ENCODE data around the gene NAA25.
"Not testable (repeated sequence)": the region's sequence is repeated elsewhere in the genome, so short reads cannot be mapped to it uniquely, and the experiment has no call there.

NAA25 gene

DNA sequence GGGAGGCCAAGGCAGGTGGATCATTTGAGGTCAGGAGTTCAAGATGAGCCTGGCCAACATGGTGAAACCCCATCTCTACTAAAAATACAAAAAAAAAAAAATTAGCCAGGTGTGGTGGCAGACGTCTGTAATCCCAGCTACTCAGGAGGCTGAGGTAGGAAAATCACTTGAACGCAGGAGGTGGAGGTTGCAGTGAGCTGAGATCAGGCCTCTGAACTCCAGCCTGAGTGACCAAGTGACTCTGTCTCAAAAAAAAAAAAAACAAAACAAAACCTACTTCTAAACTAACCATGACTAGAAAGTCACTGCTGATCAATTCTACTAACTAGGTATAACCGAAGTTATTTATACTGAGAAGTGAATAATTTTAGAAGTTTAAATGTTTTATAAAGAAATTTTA lies 99.0 kb downstream of the NAA25 start:
- not testable (repeated sequence) for DNase-seq (ENCODE audit: low read depth in 2 of 2)

DNA sequence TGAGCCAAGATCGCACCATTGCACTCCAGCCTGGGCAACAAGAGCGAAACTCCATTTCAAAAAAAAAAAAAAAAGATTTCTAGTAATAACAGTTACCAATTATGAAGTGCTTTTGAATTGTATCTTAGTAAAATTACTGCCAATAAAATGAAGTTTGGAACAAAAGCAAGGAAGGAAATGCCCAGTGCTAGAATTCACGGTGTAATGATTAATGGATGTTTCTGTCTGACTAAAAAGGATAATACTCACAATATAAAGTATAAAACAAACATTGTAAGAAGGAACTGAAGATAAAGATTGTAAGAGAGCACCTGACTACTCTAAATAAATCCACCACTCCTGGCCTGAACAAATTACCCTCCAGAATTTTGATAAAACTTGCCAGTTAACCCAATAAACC lies 99.7 kb downstream of the NAA25 start:
- DNase-seq (ENCODE audit: low read depth in 2 of 2): no peak

DNA sequence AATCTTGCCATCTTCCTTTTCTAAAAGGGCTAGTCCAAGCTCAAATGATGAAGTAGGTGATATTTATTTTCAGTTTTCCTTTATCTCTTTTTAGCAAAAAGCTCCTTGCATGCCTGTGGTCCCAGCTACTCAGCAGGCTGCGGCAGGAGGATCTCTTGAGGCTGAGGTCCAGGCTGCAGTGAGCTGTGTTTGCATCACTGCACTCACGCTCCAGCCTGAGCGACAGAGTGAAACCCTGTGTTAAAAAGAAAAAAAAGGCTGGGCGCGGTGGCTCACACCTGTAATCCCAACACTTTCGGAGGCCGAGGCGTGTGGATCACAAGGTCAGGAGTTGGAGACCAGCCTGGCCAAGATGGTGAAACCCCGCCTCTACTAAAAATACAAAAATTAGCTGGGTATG lies 100.6 kb downstream of the NAA25 start:
- no peak for DNase-seq (ENCODE audit: low read depth in 2 of 2)

DNA sequence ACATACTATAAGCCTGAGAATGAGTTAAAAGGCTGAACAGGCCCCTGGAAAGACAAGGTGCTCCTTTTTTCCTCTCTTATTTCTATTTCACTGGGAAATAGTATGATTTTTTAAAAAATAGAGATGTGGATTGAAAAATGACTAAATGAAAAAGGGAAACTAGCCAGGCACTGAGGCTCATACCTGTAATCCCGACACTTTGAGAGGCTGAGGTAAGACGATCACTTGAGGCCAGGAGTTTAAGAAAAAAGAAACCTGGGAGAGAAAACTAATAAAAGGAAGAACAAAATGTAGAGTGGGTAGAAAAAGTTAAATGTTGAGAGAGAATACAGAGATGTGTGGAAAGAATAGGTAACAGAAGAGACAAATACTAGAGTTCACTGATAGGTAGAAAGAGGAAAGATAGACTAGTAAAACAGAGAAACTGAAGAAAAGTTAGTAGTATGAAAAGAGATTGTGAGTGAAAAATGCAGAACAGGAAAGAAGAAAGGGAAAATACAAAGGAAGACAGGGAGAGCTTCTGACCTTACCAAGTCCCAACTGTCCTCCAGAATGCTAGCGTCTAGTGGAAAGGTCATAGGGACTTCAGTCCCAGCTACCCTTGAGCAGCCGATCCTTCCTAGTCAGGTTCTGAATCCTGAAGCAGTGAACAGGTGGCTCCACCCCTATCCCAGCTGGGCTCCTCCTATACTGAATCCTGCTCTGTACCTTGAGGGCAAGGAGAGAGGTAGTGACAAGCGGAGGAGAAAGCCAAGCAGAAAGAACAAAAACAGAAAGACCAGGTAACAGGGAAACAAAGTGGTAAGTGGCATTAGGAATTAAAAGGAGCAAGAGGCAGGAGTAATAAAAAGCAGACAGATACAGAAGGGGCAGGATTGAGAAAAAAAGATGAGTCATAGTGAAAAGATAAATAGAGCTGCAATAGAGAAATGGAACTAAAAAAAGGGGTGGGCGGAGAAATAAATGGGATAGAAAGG lies 102.9 kb downstream of the NAA25 start:
- no peak for DNase-seq (ENCODE audit: low read depth in 2 of 2)

DNA sequence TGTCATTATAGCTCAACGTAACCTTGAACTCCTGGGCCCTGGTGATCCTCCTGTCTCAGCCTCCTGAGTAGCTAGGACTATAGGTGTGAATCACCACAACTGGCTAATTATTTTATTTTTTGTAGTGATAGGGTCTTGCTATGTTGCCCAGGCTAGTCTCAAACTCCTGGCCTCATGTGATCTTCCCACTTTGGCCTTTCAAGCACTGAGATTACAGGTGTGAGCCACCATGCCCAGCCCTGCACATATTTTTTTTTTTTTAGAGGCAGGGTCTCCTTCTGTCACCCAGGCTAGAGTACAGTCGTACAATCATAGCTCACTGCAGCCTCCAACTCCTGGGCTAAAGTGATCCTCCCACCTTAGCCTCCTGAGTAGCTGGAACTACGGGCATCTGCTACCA lies 104.5 kb downstream of the NAA25 start:
- DNase-seq (ENCODE audit: low read depth in 2 of 2): no peak

DNA sequence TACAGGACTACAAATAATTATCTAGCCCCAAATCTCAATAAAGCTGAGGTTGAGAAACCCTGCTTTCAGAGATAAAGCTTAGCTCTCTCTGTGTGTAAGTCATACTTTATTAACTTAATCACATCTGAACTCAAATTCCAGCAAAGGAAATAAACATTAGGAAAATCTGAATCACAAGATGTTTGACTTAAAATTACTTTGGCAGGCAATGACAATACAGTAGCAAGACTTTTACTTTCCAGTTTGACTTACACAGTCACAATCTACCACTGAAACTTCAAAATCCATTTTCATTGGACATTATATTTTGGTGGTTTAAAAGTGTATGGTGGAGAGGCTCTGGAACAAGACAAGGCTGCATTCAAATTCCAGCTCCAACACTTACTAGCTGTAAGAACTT lies 107.0 kb downstream of the NAA25 start:
- DNase-seq (ENCODE audit: low read depth in 2 of 2): no peak

DNA sequence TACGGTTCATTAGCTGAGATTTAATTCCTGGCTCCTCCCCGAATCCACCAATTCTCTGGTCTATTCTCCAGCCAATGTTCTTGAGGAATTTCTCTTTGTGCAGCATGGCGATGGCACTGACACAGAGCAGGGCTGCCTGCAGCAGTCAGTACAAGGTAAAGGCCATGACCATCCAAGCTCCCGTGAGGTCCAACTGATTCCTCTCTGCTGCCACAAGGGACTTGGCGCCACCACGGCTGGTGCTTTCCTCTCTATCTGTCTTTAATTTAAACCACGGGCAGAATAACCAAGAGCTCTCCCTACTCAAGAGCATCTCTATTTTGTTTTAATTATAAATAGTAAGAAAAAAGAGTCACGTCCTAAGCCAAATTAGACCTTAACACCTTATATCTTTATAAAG lies 107.8 kb downstream of the NAA25 start:
- DNase-seq (ENCODE audit: low read depth in 2 of 2): no peak

DNA sequence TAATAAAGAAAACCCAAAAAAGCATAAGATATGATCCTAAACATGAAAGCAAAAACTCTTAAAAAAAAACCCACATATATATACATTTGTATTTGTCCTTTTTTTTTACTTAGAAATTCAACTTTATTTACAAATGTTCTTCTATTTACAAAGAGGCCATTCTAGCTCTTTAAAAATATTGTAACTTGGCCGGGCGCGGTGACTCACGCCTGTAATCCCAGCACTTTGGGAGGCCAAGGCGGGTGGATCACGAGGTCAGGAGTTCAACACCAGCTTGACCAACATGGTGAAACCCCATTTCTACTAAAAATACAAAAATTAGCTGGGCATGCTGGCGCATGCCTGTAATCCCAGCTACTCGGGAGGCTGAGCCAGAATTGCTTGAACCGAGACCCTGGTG lies 109.5 kb downstream of the NAA25 start:
- DNase-seq (ENCODE audit: low read depth in 2 of 2): not testable (repeated sequence)

DNA sequence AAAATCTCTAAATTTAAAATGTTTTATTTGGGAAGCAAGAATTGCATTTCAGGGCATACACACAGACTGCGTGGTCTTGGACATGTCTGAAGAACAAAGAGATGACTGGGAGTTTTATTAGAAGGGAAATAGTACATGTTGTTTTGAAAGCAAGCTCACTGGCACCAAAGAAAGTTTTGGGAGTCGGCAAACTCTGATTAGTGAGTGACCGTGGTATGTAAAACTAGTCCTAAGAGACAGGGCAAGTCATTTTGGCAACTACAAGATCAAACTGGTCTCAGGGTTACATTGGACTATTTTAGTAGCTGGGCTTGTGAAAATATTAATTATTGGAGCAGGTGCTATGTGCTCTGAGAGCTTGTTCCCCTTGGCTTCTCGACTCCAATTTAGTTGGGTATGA lies 110.6 kb downstream of the NAA25 start:
- DNase-seq (ENCODE audit: low read depth in 2 of 2): no peak

DNA sequence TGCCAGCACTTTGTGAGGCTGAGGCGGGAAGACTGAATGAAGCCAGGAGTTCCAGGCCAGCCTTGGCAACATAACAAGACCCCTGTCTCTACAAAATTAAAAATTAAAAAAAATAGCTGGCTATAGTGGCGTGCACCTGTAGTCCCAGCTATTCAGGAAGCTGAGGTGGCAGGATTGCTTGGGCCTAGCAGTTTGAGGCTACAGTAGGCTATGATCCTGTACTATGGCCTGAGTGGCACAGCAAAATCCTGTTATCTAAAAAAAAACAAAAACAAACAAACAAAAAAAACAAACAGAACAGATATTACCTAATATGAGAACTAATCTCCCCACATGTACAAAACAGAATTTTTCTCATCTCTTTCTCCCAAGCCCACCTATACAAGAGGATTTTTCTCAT lies 111.3 kb downstream of the NAA25 start:
- DNase-seq (ENCODE audit: low read depth in 2 of 2): no peak

DNA sequence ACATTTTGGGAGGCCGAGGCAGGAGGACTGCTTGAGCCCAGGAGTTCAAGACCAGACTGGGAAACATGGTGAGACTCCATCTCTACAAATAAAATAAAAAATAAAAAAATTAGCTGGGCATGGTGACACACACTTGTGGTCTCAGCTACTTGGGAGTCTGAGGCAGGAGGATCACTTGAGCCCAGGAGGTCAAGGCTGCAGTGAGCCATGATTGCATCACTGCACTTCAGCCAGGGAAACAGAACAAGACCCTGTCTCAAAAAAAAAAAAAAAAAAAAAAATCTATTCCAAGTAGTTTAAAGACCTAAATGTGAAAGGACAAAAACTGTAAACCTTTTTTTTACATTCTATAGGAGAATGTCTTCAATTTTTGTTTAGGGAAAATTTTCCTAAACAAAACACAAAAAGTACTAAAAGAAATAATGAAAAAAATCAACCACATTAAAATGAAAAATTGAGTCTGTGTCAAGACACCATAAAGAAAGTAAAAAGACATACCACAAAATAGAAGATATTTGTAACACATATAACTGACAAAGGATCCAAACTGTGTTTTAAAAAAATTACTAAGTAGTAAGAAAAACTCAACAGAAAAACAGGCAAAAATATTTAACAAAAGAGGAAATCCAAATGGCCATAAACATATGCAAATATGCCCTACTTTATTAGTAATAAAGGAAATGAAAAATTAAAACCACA lies 112.7 kb downstream of the NAA25 start:
- no peak for DNase-seq (ENCODE audit: low read depth in 2 of 2)

DNA sequence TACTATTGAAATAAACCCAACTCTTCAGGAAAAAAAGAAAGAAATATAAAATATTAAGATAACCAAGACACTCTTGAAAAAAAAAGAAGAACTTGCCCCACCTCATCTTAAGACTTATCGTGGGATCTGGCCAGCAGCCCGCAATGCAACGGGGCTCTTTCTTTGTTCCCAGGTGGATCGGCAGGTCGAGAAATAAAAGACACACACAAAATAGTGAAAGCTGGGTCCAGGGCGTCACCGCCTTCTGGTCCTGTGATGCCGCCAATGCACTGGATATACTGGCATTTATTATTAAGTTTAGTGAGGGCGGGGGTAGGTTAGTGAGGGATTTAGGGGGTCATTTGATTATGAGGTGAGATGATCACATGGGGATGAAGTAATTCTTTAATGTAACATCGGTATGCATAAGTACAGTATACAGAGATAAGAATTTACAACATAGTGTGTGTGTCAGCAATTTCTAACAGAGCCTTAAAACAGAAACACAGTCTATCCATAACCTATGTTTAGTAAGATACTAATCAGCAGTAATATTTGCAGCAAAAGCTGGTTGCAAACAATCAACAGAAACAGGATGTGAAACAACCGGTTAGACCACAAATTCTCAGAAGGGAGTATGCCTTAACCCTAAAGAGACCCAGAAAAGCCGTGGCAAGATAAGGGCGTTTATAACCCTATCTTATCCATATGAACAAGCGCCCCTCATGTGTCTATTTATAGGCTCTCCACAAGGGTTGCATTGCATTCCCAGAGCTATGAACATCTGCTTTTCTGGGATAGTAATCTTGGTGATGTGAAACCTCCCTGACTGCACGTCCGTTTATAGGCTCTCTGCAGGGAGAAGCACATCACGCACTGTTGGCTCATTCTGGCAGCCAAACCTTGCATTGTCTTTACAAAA lies 114.1 kb downstream of the NAA25 start:
- DNase-seq (ENCODE audit: low read depth in 2 of 2): not testable (repeated sequence)

DNA sequence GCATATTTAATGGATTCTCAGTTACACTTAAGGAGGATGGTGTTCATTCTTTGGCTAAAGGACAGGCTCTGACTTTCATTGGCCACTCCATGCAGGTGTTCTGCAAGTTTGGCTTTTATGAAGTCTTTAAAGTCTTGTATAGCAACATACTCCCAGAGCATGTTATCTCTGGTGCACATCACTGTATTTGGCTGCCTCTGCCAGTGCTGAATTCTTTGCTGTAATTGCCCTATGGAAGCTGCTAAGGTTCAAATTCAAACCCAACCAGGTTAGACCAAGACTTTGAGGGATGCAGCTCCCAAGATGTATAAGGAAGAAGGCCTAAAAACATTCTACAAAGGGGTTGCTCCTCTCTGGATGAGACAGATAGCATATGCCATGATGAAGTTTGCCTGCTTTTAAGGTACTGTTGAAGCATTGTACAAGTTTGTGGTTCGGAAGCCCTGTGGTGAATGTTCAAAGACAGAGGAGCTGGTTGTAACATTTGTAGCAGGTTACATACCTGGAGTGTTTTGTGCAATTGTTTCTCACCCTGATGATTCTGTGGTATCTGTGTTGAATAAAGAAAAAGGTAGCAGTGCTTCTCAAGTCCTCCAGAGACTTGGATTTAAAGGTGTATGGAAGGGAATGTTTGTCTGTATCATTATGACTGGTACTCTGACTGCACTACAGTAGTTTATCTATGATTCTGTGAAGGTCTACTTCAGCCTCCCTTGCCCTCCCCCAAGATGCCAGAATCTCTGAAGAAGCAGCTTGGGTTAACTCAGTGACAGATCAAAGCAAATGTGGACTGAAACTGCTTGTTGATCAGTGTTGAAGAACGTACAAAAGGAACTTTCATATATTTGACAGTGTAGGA lies 115.1 kb downstream of the NAA25 start:
- DNase-seq (ENCODE audit: low read depth in 2 of 2): no peak

DNA sequence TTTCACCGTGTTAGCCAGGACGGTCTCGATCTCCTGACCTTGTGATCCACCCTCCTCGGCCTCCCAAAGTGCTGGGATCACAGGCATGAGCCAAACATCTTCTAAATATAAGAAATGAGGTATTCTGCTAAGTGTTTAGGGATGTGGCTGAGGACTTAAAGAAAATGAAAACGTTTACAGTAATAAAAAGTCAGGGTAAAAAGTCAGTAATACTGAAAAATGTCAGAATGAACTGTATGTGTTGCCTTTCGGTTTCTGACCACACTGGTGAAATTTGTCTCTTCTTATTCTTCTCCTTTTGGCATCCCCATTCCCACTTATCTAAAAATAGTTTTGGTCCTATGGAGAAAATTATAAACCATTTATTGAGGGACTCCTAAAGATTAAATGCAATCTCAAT lies 116.1 kb downstream of the NAA25 start:
- DNase-seq (ENCODE audit: low read depth in 2 of 2): no peak

DNA sequence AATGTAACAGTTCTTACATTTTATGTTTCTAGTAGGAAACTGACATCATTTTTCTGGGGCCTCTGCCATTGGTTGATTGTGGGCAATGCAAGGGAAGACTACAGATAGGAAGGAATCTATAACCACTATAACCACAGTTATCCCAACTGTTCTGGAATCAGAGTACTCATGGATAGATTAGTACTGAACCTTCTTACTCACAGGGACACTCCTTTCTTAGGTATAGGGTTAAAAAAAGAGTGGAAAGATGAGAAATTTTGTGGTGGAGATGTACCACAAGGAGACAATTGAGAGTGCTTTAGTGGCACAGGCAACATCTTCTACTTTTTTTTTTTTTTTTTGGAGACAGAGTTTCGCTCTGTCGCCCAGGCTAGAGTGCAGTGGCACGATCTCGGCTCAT lies 116.6 kb downstream of the NAA25 start:
- no peak for DNase-seq (ENCODE audit: low read depth in 2 of 2)

DNA sequence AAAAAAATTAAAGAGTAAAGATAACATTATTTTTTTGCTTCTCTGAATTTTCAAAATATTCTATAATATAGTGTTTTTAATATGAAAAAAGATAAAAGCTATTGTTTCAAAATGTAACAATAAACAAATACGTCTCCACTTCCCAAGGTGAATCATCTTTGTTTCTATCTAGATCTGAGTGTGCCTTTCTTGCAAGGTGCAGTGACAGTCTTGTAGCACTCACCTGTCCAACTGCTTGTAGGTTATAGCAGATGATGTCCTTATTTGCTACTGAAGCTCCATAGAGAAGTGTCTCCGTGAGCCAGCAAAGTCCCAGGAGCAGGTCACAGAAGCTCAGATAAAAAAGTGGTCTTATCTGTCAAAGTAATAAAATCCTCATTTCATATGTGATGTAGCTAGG lies 117.0 kb downstream of the NAA25 start:
- no peak for DNase-seq (ENCODE audit: low read depth in 2 of 2)

DNA sequence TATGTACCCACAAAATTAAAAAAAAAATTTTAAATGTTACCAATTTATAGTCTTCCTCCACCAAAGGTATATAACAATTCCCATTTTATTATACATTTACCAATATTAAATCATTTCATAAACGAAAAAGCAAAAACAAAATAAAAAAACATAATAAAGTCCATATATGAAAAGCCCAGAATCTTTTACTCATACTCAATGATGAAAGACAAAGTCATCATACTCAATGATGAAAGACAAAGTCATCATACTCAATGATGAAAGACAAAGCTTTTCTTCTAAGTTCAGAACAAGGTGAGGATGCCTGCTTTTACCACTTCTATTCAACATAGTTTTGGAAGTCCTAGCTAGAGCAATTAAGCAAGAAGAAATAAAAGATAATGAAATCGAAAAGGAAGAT lies 123.8 kb downstream of the NAA25 start:
- no peak for DNase-seq (ENCODE audit: low read depth in 2 of 2)

DNA sequence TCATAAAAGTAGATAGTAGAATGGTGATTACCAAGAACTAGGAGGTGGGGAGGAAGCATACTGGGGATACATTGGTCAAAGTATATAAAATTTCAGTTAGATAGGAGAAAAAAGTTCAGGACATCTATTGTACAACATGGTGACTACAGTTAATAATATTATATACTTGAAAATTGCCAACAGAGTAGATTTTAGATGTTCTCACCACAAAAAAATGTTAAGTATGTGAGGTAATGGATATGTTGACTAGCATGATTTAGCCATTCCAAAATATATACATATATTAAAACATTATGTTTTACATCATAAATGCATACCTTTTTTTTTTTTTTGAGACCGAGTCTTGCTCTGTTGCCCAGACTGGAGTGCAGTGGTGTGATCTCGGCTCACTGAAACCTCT lies 126.6 kb downstream of the NAA25 start:
- peak; percentile 25 for DNase-seq (ENCODE audit: low read depth in 2 of 2)

DNA sequence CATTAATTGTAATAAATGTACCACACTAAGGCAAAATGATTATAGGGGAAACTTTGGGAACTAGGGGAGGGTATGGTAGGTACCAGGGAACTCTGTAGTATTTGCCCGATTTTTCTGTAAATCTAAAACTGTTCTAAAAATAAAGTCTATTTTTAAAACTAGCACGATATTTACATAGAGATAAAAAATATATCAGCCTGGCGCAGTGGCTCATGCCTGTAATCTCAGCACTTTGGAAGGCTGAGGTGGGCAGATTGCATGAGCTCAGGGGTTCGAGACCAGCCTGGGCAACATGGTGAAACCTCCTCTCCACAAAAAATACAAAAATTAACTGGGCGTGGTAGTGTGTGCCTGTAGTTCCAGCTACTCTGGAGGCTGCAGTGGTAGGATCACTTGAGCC lies 128.0 kb downstream of the NAA25 start:
- no peak for DNase-seq (ENCODE audit: low read depth in 2 of 2)

DNA sequence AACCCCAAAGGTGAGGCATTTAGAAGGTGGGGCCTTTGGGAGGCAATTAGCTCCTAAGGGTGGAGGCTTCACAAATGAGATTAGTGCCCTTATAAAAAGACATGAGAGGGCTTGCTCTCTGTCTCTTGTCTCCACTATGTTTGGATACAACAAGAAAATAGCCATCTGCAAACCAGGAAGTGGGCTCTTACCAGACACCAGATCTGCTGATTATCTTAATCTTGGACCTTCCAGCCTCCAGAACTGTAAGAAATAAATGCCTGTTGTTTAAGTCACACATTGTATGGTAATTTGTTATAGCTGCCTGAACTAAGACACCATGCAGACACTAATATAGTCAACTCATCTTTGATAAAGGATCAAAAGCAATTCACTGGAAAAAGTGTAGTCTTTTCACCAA lies 130.0 kb downstream of the NAA25 start:
- DNase-seq (ENCODE audit: low read depth in 2 of 2): no peak

DNA sequence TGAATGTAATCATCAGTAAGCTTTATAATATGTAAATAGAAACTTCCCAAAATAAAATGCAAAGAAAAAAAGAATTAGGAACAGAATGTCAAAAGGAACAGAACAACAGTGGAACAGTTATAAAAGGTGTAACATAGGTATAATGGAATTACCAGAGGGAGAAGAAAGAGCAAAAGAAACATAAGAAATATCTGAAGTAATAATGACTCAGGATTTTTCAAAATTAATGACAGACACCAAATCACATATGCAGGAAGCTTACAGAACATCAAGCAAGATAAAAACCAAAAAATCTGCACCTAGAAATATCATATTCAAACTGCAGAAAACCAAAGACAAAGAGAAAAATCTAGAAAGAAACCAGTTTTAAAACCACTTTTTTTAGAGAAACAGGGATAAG lies 131.7 kb downstream of the NAA25 start:
- DNase-seq (ENCODE audit: low read depth in 2 of 2): no peak

Measured in fibroblast of skin of left quadriceps (primary cell).